KMS-11 (cell line): ENCODE measurements around the gene GRK5.

Experiments used
- H2AFZ ChIP-seq: fragments of 200-600 bp; sonication (generic); 2 replicates; pipeline ENCODE4 v1.6.1; 2016; ENCODE audit warnings: antibody characterized with exemption, mixed run types, low read depth
- H3K27ac ChIP-seq: fragments of 200-600 bp; sonication (generic); 2 replicates; pipeline ENCODE4 v1.6.1; 2016; ENCODE audit warnings: mild to moderate bottlenecking, mixed run types
- H3K27me3 ChIP-seq: fragments of 200-600 bp; sonication (generic); 2 replicates; pipeline ENCODE4 v1.6.1; 2017; ENCODE audit warnings: mild to moderate bottlenecking, low read depth, mixed run types, moderate library complexity; ENCODE audit not compliant: insufficient read depth
- H3K36me3 ChIP-seq: fragments of 200-600 bp; sonication (generic); 2 replicates; pipeline ENCODE4 v1.6.1; 2017; ENCODE audit warnings: mild to moderate bottlenecking, mixed run types; ENCODE audit not compliant: insufficient read depth
- H3K4me1 ChIP-seq: fragments of 200-600 bp; sonication (generic); 2 replicates; pipeline ENCODE4 v1.6.1; 2016; ENCODE audit warnings: mild to moderate bottlenecking, low read depth, mixed run types; ENCODE audit not compliant: poor library complexity, severe bottlenecking
- H3K4me2 ChIP-seq: fragments of 200-600 bp; sonication (generic); 2 replicates; pipeline ENCODE4 v1.7.0; 2016; ENCODE audit warnings: mild to moderate bottlenecking, mixed run types
- H3K4me3 ChIP-seq: fragments of 200-600 bp; sonication (generic); IDR thresholded peaks from 2 replicates; pipeline ENCODE4 v1.6.1; 2017; ENCODE audit warnings: low read depth, low read length, mixed read lengths; ENCODE audit not compliant: insufficient read depth
- H3K79me2 ChIP-seq: fragments of 200-600 bp; sonication (generic); 2 replicates; pipeline ENCODE4 v1.6.1; 2016; ENCODE audit warnings: low read depth, mixed run types; ENCODE audit not compliant: insufficient read depth
- H3K9ac ChIP-seq: fragments of 200-600 bp; sonication (generic); 2 replicates; pipeline ENCODE4 v1.6.1; 2016; ENCODE audit warnings: mild to moderate bottlenecking, mixed run types
- H4K20me1 ChIP-seq: fragments of 200-600 bp; sonication (generic); 2 replicates; pipeline ENCODE4 v1.6.1; 2016; ENCODE audit warnings: mild to moderate bottlenecking, mixed run types; ENCODE audit not compliant: insufficient read depth
- CTCF ChIP-seq: fragments of 200-600 bp; sonication (generic); conservative IDR thresholded peaks from 2 replicates; pipeline ENCODE4 v1.6.1; 2017; ENCODE audit warnings: low read depth, mild to moderate bottlenecking, antibody characterized with exemption, low read length, moderate library complexity, mixed read lengths

The GRK5 gene

GRCh38 chr10:119241066-119241465 is 33.7 kb downstream of the GRK5 start:
- no peaks in the 10 kb centered on the region for H3K79me2 ChIP-seq
- H3K4me3 ChIP-seq, result no peak overlapping the region

GRCh38 chr10:119242186-119242585 is 34.8 kb downstream of the GRK5 start:
- Histone ChIP-seq H3K79me2 (no peaks in the 10 kb centered on the region), H4K20me1 (no peaks in the 10 kb centered on the region), H3K4me1 (no peaks in the 10 kb centered on the region), H2AFZ (no peak overlapping the region), H3K4me2 (no peak overlapping the region), H3K27me3 (no peaks in the 10 kb centered on the region), H3K9ac (no peak overlapping the region), H3K36me3 (no peaks in the 10 kb centered on the region), H3K4me3 (no peak overlapping the region), H3K27ac (no peak overlapping the region)
- no peak for TF ChIP-seq CTCF

More at GRCh38 chr10:119241066-119241465, 33.7 kb downstream of the GRK5 start:
- Histone ChIP-seq H3K9ac (no peak overlapping the region), H3K36me3 (no peaks in the 10 kb centered on the region), H2AFZ (no peak overlapping the region), H3K27ac (no peak overlapping the region), H3K4me2 (no peak overlapping the region), H3K27me3 (no peaks in the 10 kb centered on the region), H4K20me1 (no peaks in the 10 kb centered on the region), H3K4me1 (no peaks in the 10 kb centered on the region)
- no peak for TF ChIP-seq CTCF

DNA sequence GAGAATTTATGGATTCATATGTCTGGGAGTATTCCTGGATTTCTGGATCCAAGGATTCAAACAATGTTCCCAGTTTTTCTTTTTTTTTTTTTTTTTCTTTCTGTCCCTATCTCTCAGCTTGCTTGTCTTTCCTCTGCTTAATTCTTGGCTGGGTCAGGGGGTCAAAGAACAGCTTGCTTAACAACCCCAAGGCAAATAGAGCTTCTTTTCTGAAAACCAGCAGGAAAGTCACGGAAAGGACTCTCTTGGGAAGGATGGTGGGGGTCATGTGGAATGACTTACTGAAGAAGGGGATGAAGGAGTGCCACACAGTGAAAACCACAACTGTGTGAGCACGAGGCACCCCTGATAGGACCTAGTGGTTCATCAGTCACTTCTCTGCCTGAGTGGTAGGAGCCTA is 36.1 kb downstream of the GRK5 start:
- no peak for TF ChIP-seq CTCF
- Histone ChIP-seq H3K4me3 (no peak overlapping the region), H2AFZ (no peak overlapping the region), H3K27ac (no peak overlapping the region), H3K9ac (no peak overlapping the region), H4K20me1 (no peaks in the 10 kb centered on the region), H3K36me3 (no peaks in the 10 kb centered on the region), H3K4me1 (no peaks in the 10 kb centered on the region), H3K79me2 (no peaks in the 10 kb centered on the region), H3K4me2 (no peak overlapping the region), H3K27me3 (no peaks in the 10 kb centered on the region)

DNA sequence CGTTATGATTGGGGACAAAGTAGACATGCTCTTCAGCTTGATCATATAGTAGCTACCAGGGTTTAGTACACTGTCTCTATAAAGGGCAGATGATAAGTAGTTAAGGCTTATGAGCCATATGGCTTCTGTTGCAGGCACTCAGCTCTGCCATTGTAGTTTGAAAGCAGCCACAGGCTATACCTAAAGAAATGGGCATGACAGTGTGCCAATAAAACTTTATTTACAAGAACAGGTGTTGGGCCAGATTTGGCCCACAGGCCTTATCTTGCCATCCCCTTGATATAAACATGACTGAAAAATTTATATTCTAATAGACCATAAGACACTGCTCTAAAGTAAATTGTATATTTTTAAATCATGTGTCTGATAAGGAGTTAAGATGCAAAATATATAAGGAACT is 36.6 kb downstream of the GRK5 start:
- TF ChIP-seq CTCF, result no peak
- no peak overlapping the region for H3K9ac ChIP-seq
- H3K27ac ChIP-seq, result no peak overlapping the region
- H3K4me1 ChIP-seq, result no peaks in the 10 kb centered on the region
- H3K79me2 ChIP-seq, result no peaks in the 10 kb centered on the region
- H3K4me3 ChIP-seq, result no peak overlapping the region
- no peaks in the 10 kb centered on the region for H4K20me1 ChIP-seq
- no peaks in the 10 kb centered on the region for H3K27me3 ChIP-seq
- H3K36me3 ChIP-seq, result no peaks in the 10 kb centered on the region
- no peak overlapping the region for H3K4me2 ChIP-seq
- H2AFZ ChIP-seq, result no peak overlapping the region
